Astrocyte (in vitro differentiated cells and primary cell): Measurements from ENCODE around the gene TENM4. TPM values are rescaled to one million over a fixed set of nuclear protein-coding genes. Genes with fewer than 3 reads are reported as not detected.
"Not testable (repeated sequence)": the region's sequence is repeated elsewhere in the genome, so short reads cannot be mapped to it uniquely, and the experiment has no call there.

ENCODE experiments used
- DNase-seq: peaks from one replicate; pipeline ENCODE4 v3.0.0-alpha.2; 2010; ENCODE audit warnings: low read depth
- FAIRE-seq: peaks from 2 replicates; lab custom pipeline; 2011; peaks lifted over from hg19 to GRCh38; lab: Jason Lieb, UNC
- H2AFZ ChIP-seq: 2 replicates; pipeline ENCODE4 v1.6.0; 2012; ENCODE audit warnings: low read depth, low read length, inconsistent platforms
- H3K27ac ChIP-seq: 2 replicates; pipeline ENCODE4 v1.5.1; 2011; ENCODE audit warnings: low read depth, low read length, inconsistent platforms
- H3K27me3 ChIP-seq: 2 replicates; pipeline ENCODE4 v1.6.0; 2011; ENCODE audit warnings: low read length, inconsistent platforms; ENCODE audit not compliant: insufficient read depth
- H3K36me3 ChIP-seq: 2 replicates; pipeline ENCODE4 v1.5.1; 2011; ENCODE audit warnings: low read length, inconsistent platforms; ENCODE audit not compliant: insufficient read depth
- H3K4me1 ChIP-seq: 2 replicates; pipeline ENCODE4 v1.5.1; 2011; ENCODE audit warnings: low read length, inconsistent platforms; ENCODE audit not compliant: insufficient read depth
- H3K4me2 ChIP-seq: 2 replicates; pipeline ENCODE4 v1.6.0; 2012; ENCODE audit warnings: low read length, inconsistent platforms
- H3K4me3 ChIP-seq: 2 replicates; pipeline ENCODE4 v1.5.1; 2011; ENCODE audit warnings: low read depth, mild to moderate bottlenecking, low read length, inconsistent platforms; ENCODE audit not compliant: insufficient read depth
- H3K79me2 ChIP-seq: 2 replicates; pipeline ENCODE4 v1.6.0; 2012; ENCODE audit warnings: mild to moderate bottlenecking, low read length, inconsistent platforms; ENCODE audit not compliant: insufficient read depth
- H3K9ac ChIP-seq: 2 replicates; pipeline ENCODE4 v1.6.0; 2012; ENCODE audit warnings: mild to moderate bottlenecking, low read length, inconsistent platforms
- H3K9me3 ChIP-seq: 2 replicates; pipeline ENCODE4 v1.5.1; 2012; ENCODE audit warnings: low read depth, mild to moderate bottlenecking, low read length, inconsistent platforms; ENCODE audit not compliant: insufficient read depth
- H4K20me1 ChIP-seq: 2 replicates; pipeline ENCODE4 v1.6.0; 2012; ENCODE audit warnings: low read length, inconsistent platforms; ENCODE audit not compliant: insufficient read depth
- H3K27ac Mint-ChIP-seq: one replicate; pipeline ENCODE4 v1.8.0; 2021; ENCODE audit warnings: mild to moderate bottlenecking, mixed read lengths; ENCODE audit not compliant: unreplicated experiment
- H3K27me3 Mint-ChIP-seq: one replicate; pipeline ENCODE4 v1.8.0; 2021; ENCODE audit warnings: low read depth, mixed read lengths; ENCODE audit not compliant: unreplicated experiment
- H3K36me3 Mint-ChIP-seq: one replicate; pipeline ENCODE4 v1.8.0; 2021; ENCODE audit warnings: low read depth, mixed read lengths; ENCODE audit not compliant: unreplicated experiment
- H3K4me1 Mint-ChIP-seq: one replicate; pipeline ENCODE4 v1.8.0; 2021; ENCODE audit warnings: low read depth, mixed read lengths; ENCODE audit not compliant: unreplicated experiment
- H3K4me3 Mint-ChIP-seq: one replicate; pipeline ENCODE4 v1.8.0; 2021; ENCODE audit warnings: mild to moderate bottlenecking, moderate library complexity, mixed read lengths; ENCODE audit not compliant: unreplicated experiment
- H3K9me3 Mint-ChIP-seq: one replicate; pipeline ENCODE4 v1.8.0; 2021; ENCODE audit warnings: mild to moderate bottlenecking, mixed read lengths; ENCODE audit not compliant: unreplicated experiment
- CTCF ChIP-seq: IDR thresholded peaks from 2 replicates; pipeline ENCODE4 v1.5.1; 2011; ENCODE audit warnings: low read depth, mild to moderate bottlenecking, inconsistent platforms, low read length, moderate library complexity; ENCODE audit not compliant: insufficient read depth
- EZH2 ChIP-seq: IDR thresholded peaks from 2 replicates; pipeline ENCODE4 v1.6.1; 2012; ENCODE audit warnings: mild to moderate bottlenecking, low read length, inconsistent platforms; ENCODE audit not compliant: insufficient read depth
- total RNA-seq: library from RNA; stranded (reverse); gene quantifications from 2 replicates; pipeline ENCODE4 v1.2.1, GENCODE V29; 2021

Gene TENM4
- total RNA-seq, 1 donor from 2014 or later, result 7.5 TPM

GRCh38 chr11:78886616-78887015 lies 554.2 kb downstream of the TENM4 start:
- Histone ChIP-seq H3K4me1 (no peaks in the 10 kb centered on the region), H3K27me3 (no peaks in the 10 kb centered on the region), H3K4me2 (no peak overlapping the region), H4K20me1 (no peaks in the 10 kb centered on the region), H3K27ac (no peak overlapping the region), H2AFZ (no peak overlapping the region), H3K4me3 (no peak overlapping the region), H3K36me3 (no peaks in the 10 kb centered on the region), H3K9ac (no peak overlapping the region), H3K9me3 (no peaks in the 10 kb centered on the region), H3K79me2 (no peaks in the 10 kb centered on the region)
- DNase-seq, result peak; percentile 35
- no peak overlapping the region for H3K27ac Mint-ChIP-seq
- H3K4me1 Mint-ChIP-seq, result no peaks in the 10 kb centered on the region
- TF ChIP-seq EZH2 (no peak), CTCF (no peak)
- H3K4me3 Mint-ChIP-seq, result no peak overlapping the region
- H3K9me3 Mint-ChIP-seq, result peaks cover 8% of the 10 kb centered on the region
- H3K36me3 Mint-ChIP-seq, result no peaks in the 10 kb centered on the region
- no peak for FAIRE-seq
- H3K27me3 Mint-ChIP-seq, result peaks cover 20% of the 10 kb centered on the region

DNA sequence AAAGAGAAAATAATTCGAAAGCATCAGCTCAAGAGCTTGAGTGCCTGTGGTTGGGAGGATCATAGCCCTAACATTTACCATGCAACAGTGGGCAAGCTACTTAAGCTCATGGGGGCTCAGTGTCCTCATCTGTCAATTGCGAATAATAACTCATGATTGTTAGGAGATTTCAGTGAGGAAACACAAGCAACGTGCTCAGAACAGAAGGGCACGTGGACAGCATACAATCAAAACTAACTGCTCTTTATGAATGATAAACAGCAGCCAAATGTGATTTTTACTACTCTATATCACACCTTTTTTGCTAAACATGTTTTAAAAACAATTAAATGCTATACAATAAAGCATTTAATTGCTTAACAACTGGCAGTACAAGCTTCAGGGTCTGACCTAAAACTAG lies 556.1 kb downstream of the TENM4 start:
- H3K9ac ChIP-seq, result no peak overlapping the region
- Mint-ChIP-seq H3K9me3 (peaks cover 6% of the 10 kb centered on the region), H3K4me1 (no peaks in the 10 kb centered on the region), H3K27ac (no peak overlapping the region), H3K36me3 (no peaks in the 10 kb centered on the region), H3K27me3 (peaks cover 17% of the 10 kb centered on the region), H3K4me3 (no peak overlapping the region)
- no peaks in the 10 kb centered on the region for H4K20me1 ChIP-seq
- no peaks in the 10 kb centered on the region for H3K27me3 ChIP-seq
- H2AFZ ChIP-seq, result no peak overlapping the region
- no peaks in the 10 kb centered on the region for H3K9me3 ChIP-seq
- no peak overlapping the region for H3K4me3 ChIP-seq
- no peaks in the 10 kb centered on the region for H3K36me3 ChIP-seq
- no peak for TF ChIP-seq CTCF
- TF ChIP-seq EZH2, result no peak
- no peak for FAIRE-seq
- H3K79me2 ChIP-seq, result no peaks in the 10 kb centered on the region
- no peak overlapping the region for H3K4me2 ChIP-seq
- no peak for DNase-seq
- H3K4me1 ChIP-seq, result no peaks in the 10 kb centered on the region
- H3K27ac ChIP-seq, result no peak overlapping the region

GRCh38 chr11:78883506-78883905 lies 557.3 kb downstream of the TENM4 start:
- Histone ChIP-seq H3K27me3 (no peaks in the 10 kb centered on the region), H3K4me3 (no peak overlapping the region), H3K9me3 (no peaks in the 10 kb centered on the region), H3K4me2 (no peak overlapping the region), H3K27ac (no peak overlapping the region), H3K79me2 (no peaks in the 10 kb centered on the region), H4K20me1 (no peaks in the 10 kb centered on the region), H3K9ac (no peak overlapping the region), H3K4me1 (no peaks in the 10 kb centered on the region), H3K36me3 (no peaks in the 10 kb centered on the region), H2AFZ (no peak overlapping the region)
- H3K4me1 Mint-ChIP-seq, result no peaks in the 10 kb centered on the region
- FAIRE-seq, result no peak
- H3K9me3 Mint-ChIP-seq, result peaks cover 11% of the 10 kb centered on the region
- H3K27me3 Mint-ChIP-seq, result peaks cover 14% of the 10 kb centered on the region
- H3K27ac Mint-ChIP-seq, result no peak overlapping the region
- H3K36me3 Mint-ChIP-seq, result no peaks in the 10 kb centered on the region
- H3K4me3 Mint-ChIP-seq, result no peak overlapping the region
- no peak for DNase-seq
- no peak for TF ChIP-seq CTCF
- TF ChIP-seq EZH2, result no peak

- not testable (repeated sequence) for H3K27me3 ChIP-seq, H3K9me3 ChIP-seq, H3K36me3 Mint-ChIP-seq, H2AFZ ChIP-seq, H3K4me1 Mint-ChIP-seq, H3K79me2 ChIP-seq, H3K27ac Mint-ChIP-seq, H3K4me2 ChIP-seq, H3K36me3 ChIP-seq, H4K20me1 ChIP-seq, FAIRE-seq, H3K4me1 ChIP-seq, H3K9ac ChIP-seq, H3K4me3 Mint-ChIP-seq, H3K4me3 ChIP-seq, H3K27ac ChIP-seq, DNase-seq
- peaks cover 11% of the 10 kb centered on the region for H3K27me3 Mint-ChIP-seq
- H3K9me3 Mint-ChIP-seq, result peaks cover 17% of the 10 kb centered on the region
Observed at GRCh38 chr11:78879094-78879980, 561.5 kb downstream of the TENM4 start.
